H9 (cell line): Measurements from ENCODE around the gene IZUMO4. TPM values are rescaled to one million over a fixed set of nuclear protein-coding genes. Genes with fewer than 3 reads are reported as not detected.

Experiments used
- DNase-seq: peaks from one replicate; pipeline ENCODE4 v3.0.0-alpha.2; 2017
- H2AFZ ChIP-seq: one replicate; pipeline ENCODE4 v1.6.1; 2013; ENCODE audit warnings: mild to moderate bottlenecking, low read length, control low read depth, moderate library complexity
- H2AK5ac ChIP-seq: 2 replicates; pipeline ENCODE4 v1.6.1; 2013; ENCODE audit warnings: low read length, control low read depth, mixed read lengths; ENCODE audit not compliant: insufficient read length
- H2BK120ac ChIP-seq: one replicate; pipeline ENCODE4 v1.6.1; 2013; ENCODE audit warnings: low read depth, mild to moderate bottlenecking, low read length, control low read depth, inconsistent platforms; ENCODE audit not compliant: poor library complexity, severe bottlenecking
- H2BK12ac ChIP-seq: 2 replicates; pipeline ENCODE4 v1.6.1; 2013; ENCODE audit warnings: low read length, control low read depth, mixed read lengths, low read depth; ENCODE audit not compliant: insufficient read length
- H2BK15ac ChIP-seq: 2 replicates; pipeline ENCODE4 v1.6.1; 2013; ENCODE audit warnings: low read depth, low read length, control low read depth
- H2BK20ac ChIP-seq: one replicate; pipeline ENCODE4 v1.6.1; 2013; ENCODE audit warnings: low read depth, mild to moderate bottlenecking, low read length, control low read depth, inconsistent platforms; ENCODE audit not compliant: poor library complexity, severe bottlenecking
- H2BK5ac ChIP-seq: 2 replicates; pipeline ENCODE4 v1.6.1; 2013; ENCODE audit warnings: low read length, control low read depth, mixed read lengths; ENCODE audit not compliant: insufficient read length
- H3K14ac ChIP-seq: 2 replicates; pipeline ENCODE4 v1.6.1; 2013; ENCODE audit warnings: low read length, control low read depth; ENCODE audit not compliant: insufficient read depth
- H3K18ac ChIP-seq: 2 replicates; pipeline ENCODE4 v1.6.1; 2013; ENCODE audit warnings: low read depth, mild to moderate bottlenecking, mixed read lengths, low read length, control low read depth; ENCODE audit not compliant: insufficient read length
- H3K23ac ChIP-seq: 2 replicates; pipeline ENCODE4 v1.6.1; 2013; ENCODE audit warnings: low read length, control low read depth, mixed read lengths, low read depth; ENCODE audit not compliant: insufficient read length
- H3K23me2 ChIP-seq: 2 replicates; pipeline ENCODE4 v1.6.1; 2013; ENCODE audit warnings: low read depth, mild to moderate bottlenecking, mixed read lengths, low read length, control low read depth; ENCODE audit not compliant: insufficient read length, poor library complexity, severe bottlenecking
- H3K27ac ChIP-seq: 2 replicates; pipeline ENCODE4 v1.5.1; 2013; ENCODE audit warnings: low read length, control low read depth, mixed read lengths, low read depth; ENCODE audit not compliant: insufficient read length
- H3K27me3 ChIP-seq: 2 replicates; pipeline ENCODE4 v1.6.1; 2013; ENCODE audit warnings: low read length, control low read depth, inconsistent platforms; ENCODE audit not compliant: insufficient read depth
- H3K4ac ChIP-seq: 2 replicates; pipeline ENCODE4 v1.6.1; 2013; ENCODE audit warnings: low read depth, mild to moderate bottlenecking, control low read depth, inconsistent platforms, low read length, moderate library complexity
- H3K4me1 ChIP-seq: 2 replicates; pipeline ENCODE4 v1.6.1; 2013; ENCODE audit warnings: low read length, control low read depth, inconsistent platforms; ENCODE audit not compliant: insufficient read depth
- H3K4me2 ChIP-seq: 2 replicates; pipeline ENCODE4 v1.6.1; 2013; ENCODE audit warnings: low read length, control low read depth, mixed read lengths; ENCODE audit not compliant: insufficient read length, insufficient read depth
- H3K56ac ChIP-seq: 2 replicates; pipeline ENCODE4 v1.6.1; 2013; ENCODE audit warnings: low read depth, mild to moderate bottlenecking, mixed read lengths, low read length, control low read depth; ENCODE audit not compliant: insufficient read length
- H3K79me1 ChIP-seq: 2 replicates; pipeline ENCODE4 v1.6.1; 2013; ENCODE audit warnings: low read depth, mild to moderate bottlenecking, moderate library complexity, low read length, control low read depth, inconsistent platforms; ENCODE audit not compliant: insufficient read depth, poor library complexity, severe bottlenecking
- H3K79me2 ChIP-seq: 2 replicates; pipeline ENCODE4 v1.6.1; 2013; ENCODE audit warnings: low read length, control low read depth, inconsistent platforms; ENCODE audit not compliant: insufficient read depth
- H3K9ac ChIP-seq: 2 replicates; pipeline ENCODE4 v1.6.1; 2013; ENCODE audit warnings: low read length, control low read depth, mixed read lengths; ENCODE audit not compliant: insufficient read length; ENCODE audit errors: extremely low read depth
- H3K9me3 ChIP-seq: one replicate; pipeline ENCODE4 v1.6.1; 2013; ENCODE audit warnings: low read depth, low read length, inconsistent platforms; ENCODE audit not compliant: control insufficient read depth
- H3T11ph ChIP-seq: one replicate; pipeline ENCODE4 v1.6.1; 2013; ENCODE audit warnings: mild to moderate bottlenecking, low read length, control low read depth, inconsistent platforms
- H4K20me1 ChIP-seq: one replicate; pipeline ENCODE4 v1.6.1; 2013; ENCODE audit not compliant: control insufficient read depth, insufficient read length, insufficient read depth
- H4K5ac ChIP-seq: 2 replicates; pipeline ENCODE4 v1.6.1; 2013; ENCODE audit warnings: low read depth, mild to moderate bottlenecking, mixed read lengths, low read length, control low read depth; ENCODE audit not compliant: insufficient read length
- H4K8ac ChIP-seq: replicated peaks from 2 replicates; pipeline ENCODE4 v1.6.1; 2013; ENCODE audit warnings: low read length, control low read depth, mixed read lengths, low read depth; ENCODE audit not compliant: insufficient read length
- H4K91ac ChIP-seq: 2 replicates; pipeline ENCODE4 v1.6.1; 2013; ENCODE audit warnings: low read depth, mild to moderate bottlenecking, moderate library complexity, mixed read lengths, low read length, control low read depth; ENCODE audit not compliant: insufficient read length
- H3K27ac Mint-ChIP-seq, 3 experiments: 2 replicates in 2 of 3; 3 replicates in 1 of 3; pipeline ENCODE4 v1.8.0; 2020 to 2021; ENCODE audit warnings: mixed read lengths in 3 of 3, mild to moderate bottlenecking in 1 of 3, moderate library complexity in 1 of 3
- H3K27me3 Mint-ChIP-seq: 2 replicates; pipeline ENCODE4 v1.8.0; 2021; ENCODE audit warnings: low read depth, mild to moderate bottlenecking, moderate library complexity, mixed read lengths
- H3K36me3 Mint-ChIP-seq, 3 experiments: 2 replicates in 2 of 3; 3 replicates in 1 of 3; pipeline ENCODE4 v1.8.0; 2020 to 2021; ENCODE audit warnings: low read depth in 3 of 3, mixed read lengths in 3 of 3; ENCODE audit not compliant: insufficient read depth in 1 of 3
- H3K4me1 Mint-ChIP-seq, 2 experiments: 2 replicates each; pipeline ENCODE4 v1.8.0; 2020; ENCODE audit warnings: mixed read lengths in 2 of 2
- H3K4me3 Mint-ChIP-seq, 2 experiments: 2 replicates in 1 of 2; 3 replicates in 1 of 2; pipeline ENCODE4 v1.8.0; 2020 to 2021; ENCODE audit warnings: mild to moderate bottlenecking in 2 of 2, mixed read lengths in 2 of 2, moderate library complexity in 1 of 2
- H3K9me3 Mint-ChIP-seq, 2 experiments: 2 replicates in 1 of 2; 3 replicates in 1 of 2; pipeline ENCODE4 v1.8.0; 2020; ENCODE audit warnings: mild to moderate bottlenecking in 2 of 2, mixed read lengths in 2 of 2, moderate library complexity in 1 of 2
- WGBS: extraction: QIAGEN DNeasy Blood & Tissue Kit; methylation state at CpG from one replicate; pipeline ENCODE4 v1.1.7; 2013; ENCODE audit warnings: missing lambda C conversion rate, low lambda C conversion rate, mixed read lengths; ENCODE audit not compliant: insufficient read length; ENCODE audit errors: extremely low coverage; 5-methylcytosine and 5-hydroxymethylcytosine counted together
- total RNA-seq: library from RNA; stranded (reverse); gene quantifications from 2 replicates; pipeline ENCODE4 v1.2.1, GENCODE V29; 2021
- TF ChIP-seq, protein P1 (sequence below): fragments of 200-600 bp; sonication (generic); conservative IDR thresholded peaks from 3 replicates; pipeline ENCODE4 v1.8.0; 2021; ENCODE audit warnings: antibody characterized with exemption, mild to moderate bottlenecking

The IZUMO4 gene
- total RNA-seq, 1 experiment from 2014 or later = 2.1 TPM

DNA sequence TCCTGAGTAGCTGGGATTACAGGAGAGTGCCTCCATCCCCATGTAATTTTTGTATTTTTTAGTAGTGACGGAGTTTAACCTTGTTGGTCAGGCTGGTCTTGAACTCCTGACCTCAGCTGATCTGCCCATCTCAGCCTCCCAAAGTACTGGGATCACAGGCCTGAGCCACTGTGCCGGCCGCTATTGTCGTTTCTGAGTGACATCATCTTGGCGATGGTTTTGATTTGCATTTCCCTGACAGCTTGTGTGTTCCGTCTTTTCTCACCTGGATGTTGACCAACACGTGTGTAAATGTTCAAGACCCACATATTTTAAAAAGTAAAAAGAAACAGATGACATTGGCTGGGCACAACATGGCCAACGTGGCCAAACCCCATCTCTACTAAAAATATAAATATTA, 32.9 kb upstream of the IZUMO4 start:
- Histone ChIP-seq H3K9ac (no peak overlapping the region), H4K20me1 (no peaks in the 10 kb centered on the region), H3K4me2 (no peak overlapping the region), H2BK12ac (no peak overlapping the region), H3K23ac (no peak overlapping the region), H3K4me1 (no peaks in the 10 kb centered on the region), H3K23me2 (peaks cover 10% of the 10 kb centered on the region), H3K27ac (no peak overlapping the region), H2BK20ac (no peak overlapping the region), H3K18ac (no peak overlapping the region), H3K14ac (no peak overlapping the region), H3K4ac (no peak overlapping the region), H2AFZ (no peak overlapping the region), H3K56ac (no peak overlapping the region), H2BK5ac (no peak overlapping the region), H2AK5ac (no peak overlapping the region), H3K9me3 (no peaks in the 10 kb centered on the region), H4K91ac (no peak overlapping the region), H3K79me2 (no peaks in the 10 kb centered on the region), H2BK120ac (no peak overlapping the region), H3K27me3 (no peaks in the 10 kb centered on the region), H4K8ac (no peak overlapping the region), H4K5ac (no peak overlapping the region), H2BK15ac (no peak overlapping the region), H3T11ph (no peak overlapping the region), H3K79me1 (no peaks in the 10 kb centered on the region)
- Mint-ChIP-seq H3K27ac (peak overlapping the region in 2 of 3 experiments; percentile 51 to 80; a peak in 2 of 7 replicates), H3K4me1 (peaks cover 20 to 23% of the 10 kb centered on the region in 2 experiments), H3K4me3 (peak overlapping the region in 1 of 2 experiments; percentile 13; a peak in 1 of 5 replicates), H3K9me3 (no peaks in the 10 kb centered on the region; a peak in 1 of 5 replicates), H3K36me3 (no peaks in the 10 kb centered on the region), H3K27me3 (no peaks in the 10 kb centered on the region)
- no peak for DNase-seq
- WGBS = no CpG with 5 or more reads among the region's 8 CpGs
- TF ChIP-seq, protein P1, sequence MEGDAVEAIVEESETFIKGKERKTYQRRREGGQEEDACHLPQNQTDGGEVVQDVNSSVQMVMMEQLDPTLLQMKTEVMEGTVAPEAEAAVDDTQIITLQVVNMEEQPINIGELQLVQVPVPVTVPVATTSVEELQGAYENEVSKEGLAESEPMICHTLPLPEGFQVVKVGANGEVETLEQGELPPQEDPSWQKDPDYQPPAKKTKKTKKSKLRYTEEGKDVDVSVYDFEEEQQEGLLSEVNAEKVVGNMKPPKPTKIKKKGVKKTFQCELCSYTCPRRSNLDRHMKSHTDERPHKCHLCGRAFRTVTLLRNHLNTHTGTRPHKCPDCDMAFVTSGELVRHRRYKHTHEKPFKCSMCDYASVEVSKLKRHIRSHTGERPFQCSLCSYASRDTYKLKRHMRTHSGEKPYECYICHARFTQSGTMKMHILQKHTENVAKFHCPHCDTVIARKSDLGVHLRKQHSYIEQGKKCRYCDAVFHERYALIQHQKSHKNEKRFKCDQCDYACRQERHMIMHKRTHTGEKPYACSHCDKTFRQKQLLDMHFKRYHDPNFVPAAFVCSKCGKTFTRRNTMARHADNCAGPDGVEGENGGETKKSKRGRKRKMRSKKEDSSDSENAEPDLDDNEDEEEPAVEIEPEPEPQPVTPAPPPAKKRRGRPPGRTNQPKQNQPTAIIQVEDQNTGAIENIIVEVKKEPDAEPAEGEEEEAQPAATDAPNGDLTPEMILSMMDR = no peak
